Measurements from ENCODE around the gene HIF3A. TPM values are rescaled to one million over a fixed set of nuclear protein-coding genes. Genes with fewer than 3 reads are reported as not detected.
"Not testable (repeated sequence)": the region's sequence is repeated elsewhere in the genome, so short reads cannot be mapped to it uniquely, and the experiment has no call there.

The HIF3A gene
- total and polyA plus RNA-seq, 11 donors: 32.8 to 117 (median 63.4) TPM

GRCh38 chr19:46265217-46265828, 31.5 kb upstream of the HIF3A start:
- ATAC-seq (peak; percentile 71 to 89 (median 74)), DNase-seq (peak in 4 of 5 donors; percentile 38 to 54 (median 48))
- peaks cover 0 to 38% (median 7%) of the 10 kb centered on the region in 9 donors for H3K27me3 ChIP-seq
- H3K36me3 ChIP-seq: no peaks in the 10 kb centered on the region
- H3K9me3 ChIP-seq: no peaks in the 10 kb centered on the region
- H3K4me3 ChIP-seq: no peak overlapping the region
- no peak overlapping the region for H3K27ac ChIP-seq
- intact Hi-C loops (cut with DNase I): loop anchor here in 9 of 10 donors (1.0 to 5.0 kb wide), 9 partner anchors 178 to 238 kb away; no protein-coding TSS in a partner anchor
- H3K4me1 ChIP-seq: peaks cover 0 to 4% (median 0%) of the 10 kb centered on the region in 12 donors
- no peak for TF ChIP-seq POLR2A (IDR thresholded peaks at IDR 0.05)
- TF ChIP-seq CTCF (IDR thresholded peaks at IDR 0.05): peak; percentile 79 to 88 (median 86)
- 16 to 23% (median 20%) methylated on average over 10 of the region's 10 CpGs for WGBS, 4 donors

GRCh38 chr19:46269101-46269500, 27.7 kb upstream of the HIF3A start:
- WGBS, 4 donors: 78 to 80% (median 79%) methylated on average over 7 of the region's 7 CpGs
- no peak for DNase-seq

GRCh38 chr19:46270521-46271256, 26.2 kb upstream of the HIF3A start:
- no peaks in the 10 kb centered on the region for H3K9me3 ChIP-seq
- H3K27ac ChIP-seq: no peak overlapping the region
- WGBS, 4 donors: 40 to 51% (median 48%) methylated on average over 15 to 17 of the region's 17 CpGs
- DNase-seq (no peak), ATAC-seq (no peak)
- TF ChIP-seq POLR2A (IDR thresholded peaks at IDR 0.05): no peak
- TF ChIP-seq CTCF (IDR thresholded peaks at IDR 0.05): no peak
- no peaks in the 10 kb centered on the region for H3K4me1 ChIP-seq
- H3K36me3 ChIP-seq: no peaks in the 10 kb centered on the region
- peaks cover 0 to 35% (median 0%) of the 10 kb centered on the region in 9 donors for H3K27me3 ChIP-seq
- intact Hi-C loops (cut with DNase I): no loop called here
- H3K4me3 ChIP-seq: no peak overlapping the region

More at GRCh38 chr19:46269101-46269500, 27.7 kb upstream of the HIF3A start:
- Histone ChIP-seq H3K27me3 (peaks cover 0 to 36% (median 0%) of the 10 kb centered on the region in 9 donors), H3K36me3 (no peaks in the 10 kb centered on the region), H3K4me1 (no peaks in the 10 kb centered on the region), H3K9me3 (no peaks in the 10 kb centered on the region), H3K27ac (no peak overlapping the region), H3K4me3 (no peak overlapping the region)
- TF ChIP-seq CTCF (IDR thresholded peaks at IDR 0.05): no peak
- TF ChIP-seq POLR2A (IDR thresholded peaks at IDR 0.05): no peak
- intact Hi-C loops (cut with DNase I): loop anchor here in 3 of 10 donors (5.0 kb wide), 4 partner anchors 182 to 242 kb away; no protein-coding TSS in a partner anchor
- no peak for ATAC-seq

GRCh38 chr19:46271481-46272197, 25.2 kb upstream of the HIF3A start:
- Histone ChIP-seq H3K36me3 (no peaks in the 10 kb centered on the region), H3K9me3 (no peaks in the 10 kb centered on the region), H3K27ac (no peak overlapping the region), H3K4me3 (no peak overlapping the region), H3K4me1 (no peaks in the 10 kb centered on the region), H3K27me3 (peaks cover 0 to 35% (median 0%) of the 10 kb centered on the region in 9 donors)
- DNase-seq (no peak), ATAC-seq (no peak)
- WGBS, 4 donors: 54 to 59% (median 56%) methylated on average over 8 of the region's 8 CpGs
- TF ChIP-seq CTCF (IDR thresholded peaks at IDR 0.05): no peak
- intact Hi-C loops (cut with DNase I): no loop called here

GRCh38 chr19:46273931-46274330, 22.9 kb upstream of the HIF3A start:
- ATAC-seq; H3K36me3 ChIP-seq; H3K4me3 ChIP-seq; intact Hi-C loops (cut with DNase I); H3K4me1 ChIP-seq; DNase-seq; H3K27ac ChIP-seq; H3K9me3 ChIP-seq: not testable (repeated sequence)
- H3K27me3 ChIP-seq: peaks cover 0 to 28% (median 0%) of the 10 kb centered on the region in 9 donors
- WGBS, 4 donors: 84 to 90% (median 89%) methylated on average over 6 of the region's 6 CpGs

Data from heart left ventricle (tissue), 16 donors.